SK-N-SH (cell line): ENCODE data around the gene YES1. TPM values are rescaled to one million over a fixed set of nuclear protein-coding genes. Genes with fewer than 3 reads are reported as not detected.

Source experiments
- CTCF ChIA-PET: fragments of 300-600, 350-600 bp; formaldehyde crosslinking; extraction: SDS; loops from one replicate; lab custom pipeline; 2021; lab: Yijun Ruan, JAX
- POLR2A ChIA-PET: fragments of 350-600 bp; sonication (Branson Sonifier 250); formaldehyde crosslinking; extraction: SDS; loops from one replicate; lab custom pipeline; 2020; ENCODE audit warnings: antibody characterized with exemption, inconsistent platforms; lab: Yijun Ruan, JAX
- DNase-seq: peaks from one replicate; pipeline ENCODE4 v3.0.0; 2012
- H2AFZ ChIP-seq: fragments of 200-600 bp; sonication (generic); 2 replicates; pipeline ENCODE4 v1.8.1; 2016; ENCODE audit warnings: antibody characterized with exemption, mild to moderate bottlenecking, low read depth
- H3F3A ChIP-seq: fragments of 200-600 bp; sonication (generic); replicated peaks from 2 replicates; pipeline ENCODE3; 2016; ENCODE audit warnings: antibody characterized with exemption, mild to moderate bottlenecking; ENCODE audit not compliant: insufficient read depth
- H3K27ac ChIP-seq, 2 experiments: fragments of 200-500 bp in 1 of 2; fragments of 200-600 bp in 1 of 2; sonication (Bioruptor generic) in 1 of 2; sonication (generic), shearing (Covaris generic) in 1 of 2; 2 replicates each; pipeline versions ENCODE4 v1.5.1 to v1.6.1; 2014 to 2016; ENCODE audit warnings: low read depth in 2 of 2, inconsistent platforms in 1 of 2, low read length in 1 of 2, mild to moderate bottlenecking in 1 of 2, mixed read lengths in 1 of 2
- H3K27me3 ChIP-seq: fragments of 200-600 bp; sonication (generic), shearing (Covaris generic); 2 replicates; pipeline ENCODE4 v1.6.1; 2016; ENCODE audit warnings: mixed run types; ENCODE audit not compliant: insufficient read depth
- H3K36me3 ChIP-seq, 2 experiments: fragments of 200-500 bp in 1 of 2; fragments of 200-600 bp in 1 of 2; sonication (Bioruptor generic) in 1 of 2; sonication (generic) in 1 of 2; replicated peaks in 1 of 2; 2 replicates each; pipeline versions ENCODE3 to v1.5.1; 2014 to 2016; ENCODE audit warnings: low read length in 1 of 2, mild to moderate bottlenecking in 1 of 2; ENCODE audit not compliant: insufficient read depth in 2 of 2, control insufficient read depth in 1 of 2
- H3K4me1 ChIP-seq, 2 experiments: fragments of 200-500 bp in 1 of 2; fragments of 200-600 bp in 1 of 2; sonication (Bioruptor generic) in 1 of 2; sonication (generic), shearing (Covaris generic) in 1 of 2; 2 replicates each; pipeline versions ENCODE4 v1.5.1 to v1.6.1; 2014 to 2016; ENCODE audit warnings: low read depth in 1 of 2, low read length in 1 of 2, mixed run types in 1 of 2; ENCODE audit not compliant: insufficient read depth in 2 of 2, control insufficient read depth in 1 of 2
- H3K4me2 ChIP-seq: fragments of 200-600 bp; sonication (generic), shearing (Covaris generic); 2 replicates; pipeline ENCODE4 v1.6.1; 2017; ENCODE audit warnings: mixed run types
- H3K4me3 ChIP-seq, 2 experiments: fragments of 200-500 bp in 1 of 2; fragments of 200-600 bp in 1 of 2; sonication (Bioruptor generic) in 1 of 2; sonication (generic), shearing (Covaris generic) in 1 of 2; 2 replicates each; pipeline versions ENCODE4 v1.5.1 to v1.8.1; 2014 to 2016; ENCODE audit warnings: low read depth in 2 of 2, inconsistent platforms in 1 of 2, low read length in 1 of 2, mild to moderate bottlenecking in 1 of 2, mixed read lengths in 1 of 2, moderate library complexity in 1 of 2
- H3K79me2 ChIP-seq: fragments of 200-600 bp; sonication (generic); 2 replicates; pipeline ENCODE4 v1.8.1; 2017; ENCODE audit warnings: mild to moderate bottlenecking; ENCODE audit not compliant: insufficient read depth
- H3K9ac ChIP-seq: fragments of 200-600 bp; sonication (generic); 2 replicates; pipeline ENCODE4 v1.6.1; 2017; ENCODE audit warnings: mixed run types
- H3K9me2 ChIP-seq: fragments of 200-600 bp; sonication (generic); 2 replicates; pipeline ENCODE4 v1.6.1; 2017; ENCODE audit warnings: mixed run types
- H3K9me3 ChIP-seq: fragments of 200-600 bp; sonication (generic); 2 replicates; pipeline ENCODE4 v1.6.1; 2017; ENCODE audit warnings: mixed run types, mild to moderate bottlenecking, moderate library complexity
- H4K20me1 ChIP-seq: fragments of 200-600 bp; sonication (generic); 2 replicates; pipeline ENCODE4 v1.6.1; 2017; ENCODE audit warnings: mild to moderate bottlenecking, mixed run types; ENCODE audit not compliant: insufficient read depth
- CTCF ChIP-seq: fragments of 200-600 bp; sonication (generic); IDR thresholded peaks from 2 replicates; pipeline ENCODE4 v1.6.1; 2017; ENCODE audit warnings: antibody characterized with exemption, mild to moderate bottlenecking, moderate library complexity
- ELF1 ChIP-seq: IDR thresholded peaks from 2 replicates; pipeline ENCODE4 v1.4.0; 2012
- EP300 ChIP-seq, 2 experiments: IDR thresholded peaks; 2 replicates each; pipeline versions ENCODE4 v1.4.0 to v1.6.1; 2012; ENCODE audit warnings: borderline replicate concordance in 1 of 2, low read depth in 1 of 2, low read length in 1 of 2
- EZH2phosphoT487 ChIP-seq: fragments of 200-600 bp; sonication (generic); IDR thresholded peaks from 2 replicates; pipeline ENCODE4 v1.6.1; 2017; ENCODE audit warnings: low read depth, mixed run types, mild to moderate bottlenecking, antibody characterized with exemption, moderate library complexity, borderline replicate concordance
- FOXJ3 ChIP-seq: sonication (generic); formaldehyde crosslinking; IDR thresholded peaks from 2 replicates; pipeline ENCODE4 v1.5.1; 2020; ENCODE audit warnings: mild to moderate bottlenecking, missing genetic modification reagents
- IRF3 ChIP-seq: fragments of 150-350 bp; IDR thresholded peaks from 2 replicates; pipeline ENCODE4 v1.6.1; 2016; ENCODE audit warnings: mild to moderate bottlenecking, low read depth, low read length
- JUND ChIP-seq: IDR thresholded peaks from 2 replicates; pipeline ENCODE4 v1.4.0; 2012
- MAX ChIP-seq: IDR thresholded peaks from 2 replicates; pipeline ENCODE4 v1.4.0; 2012; ENCODE audit warnings: low read depth
- MXI1 ChIP-seq: IDR thresholded peaks from 2 replicates; pipeline ENCODE4 v1.6.1; 2012; ENCODE audit warnings: mild to moderate bottlenecking, low read depth, low read length, improper control_type of control experiment
- NRF1 ChIP-seq: IDR thresholded peaks from 2 replicates; pipeline ENCODE4 v1.6.1; 2012; ENCODE audit warnings: low read depth, mild to moderate bottlenecking, low read length
- POLR2AphosphoS5 ChIP-seq: IDR thresholded peaks from 2 replicates; pipeline ENCODE4 v1.6.1; 2012; ENCODE audit warnings: low read depth, low read length
- RCOR1 ChIP-seq: fragments of 150-350 bp; IDR thresholded peaks from 2 replicates; pipeline ENCODE4 v1.6.1; 2017; ENCODE audit warnings: antibody characterized with exemption, low read length
- SMC3 ChIP-seq: IDR thresholded peaks from 2 replicates; pipeline ENCODE4 v1.6.1; 2012; ENCODE audit warnings: low read depth, low read length, improper control_type of control experiment
- TAF1 ChIP-seq: IDR thresholded peaks from 2 replicates; pipeline ENCODE4 v1.6.1; 2012; ENCODE audit warnings: low read depth, mild to moderate bottlenecking, low read length, moderate library complexity, borderline replicate concordance
- TCF12 ChIP-seq: IDR thresholded peaks from 2 replicates; pipeline ENCODE4 v1.4.0; 2012
- USF2 ChIP-seq: fragments of 150-350 bp; IDR thresholded peaks from 2 replicates; pipeline ENCODE4 v1.6.1; 2017; ENCODE audit warnings: antibody characterized with exemption, low read length, low read depth, borderline replicate concordance
- WGBS: methylation state at CpG from one replicate; pipeline ENCODE4 v1.1.6; 2017; ENCODE audit warnings: low lambda C conversion rate; 5-methylcytosine and 5-hydroxymethylcytosine counted together
- polyA plus RNA-seq, 3 experiments: library from polyadenylated mRNA; depleted of rRNA; stranded (reverse); fragments of >200 nt; gene quantifications; 2 replicates each; pipeline ENCODE4 v1.2.3, GENCODE V29; 2012

The YES1 gene
- polyA plus RNA-seq, 1 of the 3 experiments (the other 2 are of a cell fraction), result 7.9 TPM

GRCh38 chr18:857986-858385 is 45.9 kb upstream of the YES1 start (continued):
- no peak for TF ChIP-seq CTCF

- H3K9me2 ChIP-seq, result no peaks in the 10 kb centered on the region
- POLR2A ChIA-PET, result no interaction called here
- H3K4me3 ChIP-seq, result no peak overlapping the region
- no peaks in the 10 kb centered on the region for H3K79me2 ChIP-seq
- DNase-seq, result no peak
- no peak overlapping the region for H3K4me2 ChIP-seq
- H3F3A ChIP-seq, result no peaks in the 10 kb centered on the region
- no peaks in the 10 kb centered on the region for H3K9me3 ChIP-seq
- no peaks in the 10 kb centered on the region for H4K20me1 ChIP-seq
- H3K9ac ChIP-seq, result no peak overlapping the region
- no peaks in the 10 kb centered on the region for H3K36me3 ChIP-seq
- H3K4me1 ChIP-seq, result no peaks in the 10 kb centered on the region
- TF ChIP-seq EZH2phosphoT487 (no peak), EP300 (IDR thresholded peaks at IDR 0.05; ENCODE audit: borderline replicate concordance in 1 of 2, low read depth in 1 of 2, low read length in 1 of 2) (no peak), NRF1 (no peak), MAX (no peak), FOXJ3 (CRISPR knock-in tag) (no peak), MXI1 (no peak), TCF12 (no peak), SMC3 (no peak), TAF1 (no peak), CTCF (no peak), RCOR1 (no peak), POLR2AphosphoS5 (no peak), JUND (no peak), ELF1 (no peak), IRF3 (no peak), USF2 (no peak)
- 53% methylated on average over 5 of the region's 5 CpGs for WGBS
- CTCF ChIA-PET, result interaction anchor here (0.6 to 4.6 kb wide), 4 partner anchors 12 to 108 kb away, joined by 3 to 20 read pairs (median 4); no protein-coding TSS in a partner anchor
- H2AFZ ChIP-seq, result no peak overlapping the region
- no peak overlapping the region for H3K27ac ChIP-seq
- H3K27me3 ChIP-seq, result peaks cover 13% of the 10 kb centered on the region; the same call in 1 of the 2 replicates
These were observed 41.4 kb upstream of the YES1 start for GRCh38 chr18:853471-853870.
